ENCODE measurements around the gene DNAH2. TPM values are rescaled to one million over a fixed set of nuclear protein-coding genes. Genes with fewer than 3 reads are reported as not detected.

The DNAH2 gene
- total and polyA plus RNA-seq, 9 of the 15 experiments (the other 6 are each of a cell fraction or from before 2014, with no cell fraction given) = 0.03 TPM; not detected in 8

DNA sequence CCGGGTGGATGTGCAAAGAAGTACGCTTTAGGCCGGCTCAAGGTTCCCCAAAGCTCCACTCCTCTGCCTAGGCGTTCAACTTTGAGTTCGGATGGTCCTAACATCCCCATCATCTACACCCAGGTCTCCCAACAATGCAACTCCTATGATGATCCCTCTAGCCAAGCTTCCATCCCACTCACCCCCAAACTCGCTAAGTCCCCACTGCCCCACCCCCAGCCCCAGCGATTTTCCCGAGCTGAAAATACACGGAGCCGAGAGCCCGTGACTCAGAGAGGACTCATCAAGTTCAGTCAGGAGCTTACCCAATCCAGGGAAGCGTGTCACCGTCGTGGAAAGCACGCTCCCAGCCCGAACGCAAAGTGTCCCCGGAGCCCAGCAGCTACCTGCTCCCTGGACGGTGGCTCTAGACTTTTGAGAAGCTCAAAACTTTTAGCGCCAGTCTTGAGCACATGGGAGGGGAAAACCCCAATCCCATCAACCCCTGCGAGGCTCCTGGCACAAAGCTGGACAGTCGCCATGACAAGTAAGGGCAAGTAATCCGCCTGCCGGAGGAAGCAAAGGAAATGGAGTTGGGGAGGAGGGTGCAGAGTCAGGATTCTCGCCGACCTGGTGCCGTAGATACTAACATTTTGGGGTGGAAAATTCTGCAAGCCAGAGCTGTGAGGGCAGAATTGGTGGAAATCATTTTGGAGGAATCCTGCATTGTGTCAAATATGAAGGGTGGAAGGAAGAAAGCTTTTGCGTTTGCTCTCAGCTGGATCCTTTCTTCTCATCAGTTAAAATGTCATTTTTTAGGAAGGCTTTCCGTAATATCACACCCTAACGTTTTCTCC is 30.3 kb upstream of the DNAH2 start, which contains the start of gene TP53 (continued):
- TF ChIP-seq, protein P1, sequence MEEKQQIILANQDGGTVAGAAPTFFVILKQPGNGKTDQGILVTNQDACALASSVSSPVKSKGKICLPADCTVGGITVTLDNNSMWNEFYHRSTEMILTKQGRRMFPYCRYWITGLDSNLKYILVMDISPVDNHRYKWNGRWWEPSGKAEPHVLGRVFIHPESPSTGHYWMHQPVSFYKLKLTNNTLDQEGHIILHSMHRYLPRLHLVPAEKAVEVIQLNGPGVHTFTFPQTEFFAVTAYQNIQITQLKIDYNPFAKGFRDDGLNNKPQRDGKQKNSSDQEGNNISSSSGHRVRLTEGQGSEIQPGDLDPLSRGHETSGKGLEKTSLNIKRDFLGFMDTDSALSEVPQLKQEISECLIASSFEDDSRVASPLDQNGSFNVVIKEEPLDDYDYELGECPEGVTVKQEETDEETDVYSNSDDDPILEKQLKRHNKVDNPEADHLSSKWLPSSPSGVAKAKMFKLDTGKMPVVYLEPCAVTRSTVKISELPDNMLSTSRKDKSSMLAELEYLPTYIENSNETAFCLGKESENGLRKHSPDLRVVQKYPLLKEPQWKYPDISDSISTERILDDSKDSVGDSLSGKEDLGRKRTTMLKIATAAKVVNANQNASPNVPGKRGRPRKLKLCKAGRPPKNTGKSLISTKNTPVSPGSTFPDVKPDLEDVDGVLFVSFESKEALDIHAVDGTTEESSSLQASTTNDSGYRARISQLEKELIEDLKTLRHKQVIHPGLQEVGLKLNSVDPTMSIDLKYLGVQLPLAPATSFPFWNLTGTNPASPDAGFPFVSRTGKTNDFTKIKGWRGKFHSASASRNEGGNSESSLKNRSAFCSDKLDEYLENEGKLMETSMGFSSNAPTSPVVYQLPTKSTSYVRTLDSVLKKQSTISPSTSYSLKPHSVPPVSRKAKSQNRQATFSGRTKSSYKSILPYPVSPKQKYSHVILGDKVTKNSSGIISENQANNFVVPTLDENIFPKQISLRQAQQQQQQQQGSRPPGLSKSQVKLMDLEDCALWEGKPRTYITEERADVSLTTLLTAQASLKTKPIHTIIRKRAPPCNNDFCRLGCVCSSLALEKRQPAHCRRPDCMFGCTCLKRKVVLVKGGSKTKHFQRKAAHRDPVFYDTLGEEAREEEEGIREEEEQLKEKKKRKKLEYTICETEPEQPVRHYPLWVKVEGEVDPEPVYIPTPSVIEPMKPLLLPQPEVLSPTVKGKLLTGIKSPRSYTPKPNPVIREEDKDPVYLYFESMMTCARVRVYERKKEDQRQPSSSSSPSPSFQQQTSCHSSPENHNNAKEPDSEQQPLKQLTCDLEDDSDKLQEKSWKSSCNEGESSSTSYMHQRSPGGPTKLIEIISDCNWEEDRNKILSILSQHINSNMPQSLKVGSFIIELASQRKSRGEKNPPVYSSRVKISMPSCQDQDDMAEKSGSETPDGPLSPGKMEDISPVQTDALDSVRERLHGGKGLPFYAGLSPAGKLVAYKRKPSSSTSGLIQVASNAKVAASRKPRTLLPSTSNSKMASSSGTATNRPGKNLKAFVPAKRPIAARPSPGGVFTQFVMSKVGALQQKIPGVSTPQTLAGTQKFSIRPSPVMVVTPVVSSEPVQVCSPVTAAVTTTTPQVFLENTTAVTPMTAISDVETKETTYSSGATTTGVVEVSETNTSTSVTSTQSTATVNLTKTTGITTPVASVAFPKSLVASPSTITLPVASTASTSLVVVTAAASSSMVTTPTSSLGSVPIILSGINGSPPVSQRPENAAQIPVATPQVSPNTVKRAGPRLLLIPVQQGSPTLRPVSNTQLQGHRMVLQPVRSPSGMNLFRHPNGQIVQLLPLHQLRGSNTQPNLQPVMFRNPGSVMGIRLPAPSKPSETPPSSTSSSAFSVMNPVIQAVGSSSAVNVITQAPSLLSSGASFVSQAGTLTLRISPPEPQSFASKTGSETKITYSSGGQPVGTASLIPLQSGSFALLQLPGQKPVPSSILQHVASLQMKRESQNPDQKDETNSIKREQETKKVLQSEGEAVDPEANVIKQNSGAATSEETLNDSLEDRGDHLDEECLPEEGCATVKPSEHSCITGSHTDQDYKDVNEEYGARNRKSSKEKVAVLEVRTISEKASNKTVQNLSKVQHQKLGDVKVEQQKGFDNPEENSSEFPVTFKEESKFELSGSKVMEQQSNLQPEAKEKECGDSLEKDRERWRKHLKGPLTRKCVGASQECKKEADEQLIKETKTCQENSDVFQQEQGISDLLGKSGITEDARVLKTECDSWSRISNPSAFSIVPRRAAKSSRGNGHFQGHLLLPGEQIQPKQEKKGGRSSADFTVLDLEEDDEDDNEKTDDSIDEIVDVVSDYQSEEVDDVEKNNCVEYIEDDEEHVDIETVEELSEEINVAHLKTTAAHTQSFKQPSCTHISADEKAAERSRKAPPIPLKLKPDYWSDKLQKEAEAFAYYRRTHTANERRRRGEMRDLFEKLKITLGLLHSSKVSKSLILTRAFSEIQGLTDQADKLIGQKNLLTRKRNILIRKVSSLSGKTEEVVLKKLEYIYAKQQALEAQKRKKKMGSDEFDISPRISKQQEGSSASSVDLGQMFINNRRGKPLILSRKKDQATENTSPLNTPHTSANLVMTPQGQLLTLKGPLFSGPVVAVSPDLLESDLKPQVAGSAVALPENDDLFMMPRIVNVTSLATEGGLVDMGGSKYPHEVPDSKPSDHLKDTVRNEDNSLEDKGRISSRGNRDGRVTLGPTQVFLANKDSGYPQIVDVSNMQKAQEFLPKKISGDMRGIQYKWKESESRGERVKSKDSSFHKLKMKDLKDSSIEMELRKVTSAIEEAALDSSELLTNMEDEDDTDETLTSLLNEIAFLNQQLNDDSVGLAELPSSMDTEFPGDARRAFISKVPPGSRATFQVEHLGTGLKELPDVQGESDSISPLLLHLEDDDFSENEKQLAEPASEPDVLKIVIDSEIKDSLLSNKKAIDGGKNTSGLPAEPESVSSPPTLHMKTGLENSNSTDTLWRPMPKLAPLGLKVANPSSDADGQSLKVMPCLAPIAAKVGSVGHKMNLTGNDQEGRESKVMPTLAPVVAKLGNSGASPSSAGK (IDR thresholded peaks at IDR 0.05) = peak; percentile 84
- no peak for TF ChIP-seq SMAD2 (IDR thresholded peaks at IDR 0.05; ENCODE audit: low read depth, low read length)
- no peak for TF ChIP-seq ASH1L (IDR thresholded peaks at IDR 0.05; ENCODE audit: borderline replicate concordance, low read depth, partially characterized antibody)
- TF ChIP-seq CREB1 (IDR thresholded peaks at IDR 0.05) = no peak
- TF ChIP-seq CREB1 (CRISPR knock-in tag; IDR thresholded peaks at IDR 0.05) = peak; percentile 48
- no peak for TF ChIP-seq ZSCAN29 (IDR thresholded peaks at IDR 0.05)
- TF ChIP-seq, protein P2, sequence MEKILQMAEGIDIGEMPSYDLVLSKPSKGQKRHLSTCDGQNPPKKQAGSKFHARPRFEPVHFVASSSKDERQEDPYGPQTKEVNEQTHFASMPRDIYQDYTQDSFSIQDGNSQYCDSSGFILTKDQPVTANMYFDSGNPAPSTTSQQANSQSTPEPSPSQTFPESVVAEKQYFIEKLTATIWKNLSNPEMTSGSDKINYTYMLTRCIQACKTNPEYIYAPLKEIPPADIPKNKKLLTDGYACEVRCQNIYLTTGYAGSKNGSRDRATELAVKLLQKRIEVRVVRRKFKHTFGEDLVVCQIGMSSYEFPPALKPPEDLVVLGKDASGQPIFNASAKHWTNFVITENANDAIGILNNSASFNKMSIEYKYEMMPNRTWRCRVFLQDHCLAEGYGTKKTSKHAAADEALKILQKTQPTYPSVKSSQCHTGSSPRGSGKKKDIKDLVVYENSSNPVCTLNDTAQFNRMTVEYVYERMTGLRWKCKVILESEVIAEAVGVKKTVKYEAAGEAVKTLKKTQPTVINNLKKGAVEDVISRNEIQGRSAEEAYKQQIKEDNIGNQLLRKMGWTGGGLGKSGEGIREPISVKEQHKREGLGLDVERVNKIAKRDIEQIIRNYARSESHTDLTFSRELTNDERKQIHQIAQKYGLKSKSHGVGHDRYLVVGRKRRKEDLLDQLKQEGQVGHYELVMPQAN (IDR thresholded peaks at IDR 0.05; ENCODE audit: borderline replicate concordance) = peak; percentile 70
- TF ChIP-seq SETDB1 (IDR thresholded peaks at IDR 0.05; ENCODE audit: low read length) = no peak
- TF ChIP-seq RHOXF2B (CRISPR knock-in tag; conservative IDR thresholded peaks at IDR 0.05) = no peak
- peak; percentile 19; the same call in 1 of the 2 replicates for TF ChIP-seq FOXK1 (CRISPR knock-in tag; IDR thresholded peaks at IDR 0.05; ENCODE audit: borderline replicate concordance)
- TF ChIP-seq WHSC1 (IDR thresholded peaks at IDR 0.05; ENCODE audit: low read length) = no peak
- TF ChIP-seq, protein P3, sequence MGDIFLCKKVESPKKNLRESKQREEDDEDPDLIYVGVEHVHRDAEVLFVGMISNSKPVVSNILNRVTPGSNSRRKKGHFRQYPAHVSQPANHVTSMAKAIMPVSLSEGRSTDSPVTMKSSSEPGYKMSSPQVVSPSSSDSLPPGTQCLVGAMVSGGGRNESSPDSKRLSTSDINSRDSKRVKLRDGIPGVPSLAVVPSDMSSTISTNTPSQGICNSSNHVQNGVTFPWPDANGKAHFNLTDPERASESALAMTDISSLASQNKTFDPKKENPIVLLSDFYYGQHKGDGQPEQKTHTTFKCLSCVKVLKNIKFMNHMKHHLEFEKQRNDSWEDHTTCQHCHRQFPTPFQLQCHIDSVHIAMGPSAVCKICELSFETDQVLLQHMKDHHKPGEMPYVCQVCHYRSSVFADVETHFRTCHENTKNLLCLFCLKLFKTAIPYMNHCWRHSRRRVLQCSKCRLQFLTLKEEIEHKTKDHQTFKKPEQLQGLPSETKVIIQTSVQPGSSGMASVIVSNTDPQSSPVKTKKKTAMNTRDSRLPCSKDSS (IDR thresholded peaks at IDR 0.05; ENCODE audit: low read depth, partially characterized antibody) = no peak
- TF ChIP-seq RCOR1 (IDR thresholded peaks at IDR 0.05; ENCODE audit: borderline replicate concordance in 1 of 2, low read depth in 2 of 2, low read length in 2 of 2) = peak in 1 of 2 experiments; percentile 18; a peak in 1 of 4 replicates

Measured in K562 (cell line).